ENCODE data around the gene KYAT1. TPM values are rescaled to one million over a fixed set of nuclear protein-coding genes. Genes with fewer than 3 reads are reported as not detected.
A peak's percentile ranks its signal among the peaks of the same experiment; 100 is the strongest.

KYAT1 gene
- total and polyA plus RNA-seq, 2 of the 13 experiments (the other 11 are each of a cell fraction or from before 2014, with no cell fraction given): 9.2 to 46.5 TPM

DNA sequence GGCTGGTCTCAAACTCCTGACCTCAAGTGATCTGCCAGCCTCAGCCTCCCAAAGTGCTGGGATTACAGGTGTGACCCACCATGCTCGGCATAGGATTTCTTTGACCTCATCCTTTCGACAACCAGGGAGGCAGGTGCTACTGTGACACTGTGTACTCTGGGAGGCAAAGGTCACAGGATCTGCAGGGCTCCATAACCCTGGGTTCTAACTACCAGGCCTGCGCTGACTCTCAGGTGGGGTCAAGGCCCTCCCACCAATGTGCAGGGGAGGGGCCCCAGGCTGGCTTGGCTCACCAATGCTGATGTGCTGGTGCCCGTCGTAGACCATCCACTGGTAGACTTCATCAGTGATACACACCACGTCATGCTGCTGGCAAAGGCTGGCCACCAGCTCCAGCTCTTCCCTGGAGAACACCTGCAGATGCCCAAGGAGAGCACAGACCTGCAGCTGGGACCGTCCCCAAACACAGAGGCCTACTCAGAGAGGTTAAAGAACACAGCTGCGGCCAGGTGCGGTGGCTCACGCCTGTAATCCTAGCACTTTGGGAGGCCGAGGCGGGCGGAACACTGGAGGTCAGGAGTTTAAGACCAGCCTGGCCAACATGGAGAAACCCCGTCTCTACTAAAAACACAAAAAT lies 45.1 kb downstream of the KYAT1 start:
- H3K27me3 ChIP-seq (ENCODE audit: control insufficient read depth in 1 of 2, insufficient read depth in 2 of 2, low read length in 2 of 2): no peaks in the 10 kb centered on the region
- peaks cover 54% of the 10 kb centered on the region for H3K4me1 ChIP-seq (ENCODE audit: insufficient read depth, low read length)
- no peak for ATAC-seq
- H3K9ac ChIP-seq (ENCODE audit: insufficient read depth, low read depth, low read length): no peak overlapping the region
- H3K4me3 ChIP-seq (replicated peaks in 1 of 3; ENCODE audit: insufficient read depth in 1 of 3, low read depth in 2 of 3, low read length in 3 of 3): no peak overlapping the region
- peaks cover 13 to 25% of the 10 kb centered on the region in 2 experiments for H3K36me3 ChIP-seq (replicated peaks in 1 of 2; ENCODE audit: control insufficient read depth in 1 of 2, insufficient read depth in 2 of 2, low read length in 2 of 2)
- intact Hi-C loops (cut with micrococcal nuclease; ENCODE audit: unreplicated experiment) (no loop called here), in situ Hi-C loops (cut with HindIII; ENCODE audit: extremely low pct_ligation_motif_present, low pct_unique_long_range_greater_than_20kb) (no loop called here)
- no TSS peak for BruUV-seq (replicated peaks)
- FAIRE-seq: no peak
- 79% methylated on average over 10 of the region's 14 CpGs for whole genome bisulfite sequencing (ENCODE audit: low lambda C conversion rate)
- no peaks in the 10 kb centered on the region for H4K20me1 ChIP-seq (ENCODE audit: insufficient read depth, low read length)
- H3K9me3 ChIP-seq (ENCODE audit: low read length): no peaks in the 10 kb centered on the region
- no peaks in the 10 kb centered on the region for H3K79me2 ChIP-seq (ENCODE audit: insufficient read depth, low read length)
- DNase-seq (ENCODE audit: low spot score): no peak
- CTCF ChIA-PET (ENCODE audit: low intra/inter-chr PET ratio, low total read pairs): no interaction called here
- TF ChIP-seq ZKSCAN1 (IDR thresholded peaks at IDR 0.05; ENCODE audit: low read length): no peak
- TF ChIP-seq, protein P1, sequence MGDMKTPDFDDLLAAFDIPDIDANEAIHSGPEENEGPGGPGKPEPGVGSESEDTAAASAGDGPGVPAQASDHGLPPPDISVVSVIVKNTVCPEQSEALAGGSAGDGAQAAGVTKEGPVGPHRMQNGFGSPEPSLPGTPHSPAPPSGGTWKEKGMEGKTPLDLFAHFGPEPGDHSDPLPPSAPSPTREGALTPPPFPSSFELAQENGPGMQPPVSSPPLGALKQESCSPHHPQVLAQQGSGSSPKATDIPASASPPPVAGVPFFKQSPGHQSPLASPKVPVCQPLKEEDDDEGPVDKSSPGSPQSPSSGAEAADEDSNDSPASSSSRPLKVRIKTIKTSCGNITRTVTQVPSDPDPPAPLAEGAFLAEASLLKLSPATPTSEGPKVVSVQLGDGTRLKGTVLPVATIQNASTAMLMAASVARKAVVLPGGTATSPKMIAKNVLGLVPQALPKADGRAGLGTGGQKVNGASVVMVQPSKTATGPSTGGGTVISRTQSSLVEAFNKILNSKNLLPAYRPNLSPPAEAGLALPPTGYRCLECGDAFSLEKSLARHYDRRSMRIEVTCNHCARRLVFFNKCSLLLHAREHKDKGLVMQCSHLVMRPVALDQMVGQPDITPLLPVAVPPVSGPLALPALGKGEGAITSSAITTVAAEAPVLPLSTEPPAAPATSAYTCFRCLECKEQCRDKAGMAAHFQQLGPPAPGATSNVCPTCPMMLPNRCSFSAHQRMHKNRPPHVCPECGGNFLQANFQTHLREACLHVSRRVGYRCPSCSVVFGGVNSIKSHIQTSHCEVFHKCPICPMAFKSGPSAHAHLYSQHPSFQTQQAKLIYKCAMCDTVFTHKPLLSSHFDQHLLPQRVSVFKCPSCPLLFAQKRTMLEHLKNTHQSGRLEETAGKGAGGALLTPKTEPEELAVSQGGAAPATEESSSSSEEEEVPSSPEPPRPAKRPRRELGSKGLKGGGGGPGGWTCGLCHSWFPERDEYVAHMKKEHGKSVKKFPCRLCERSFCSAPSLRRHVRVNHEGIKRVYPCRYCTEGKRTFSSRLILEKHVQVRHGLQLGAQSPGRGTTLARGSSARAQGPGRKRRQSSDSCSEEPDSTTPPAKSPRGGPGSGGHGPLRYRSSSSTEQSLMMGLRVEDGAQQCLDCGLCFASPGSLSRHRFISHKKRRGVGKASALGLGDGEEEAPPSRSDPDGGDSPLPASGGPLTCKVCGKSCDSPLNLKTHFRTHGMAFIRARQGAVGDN (CRISPR knock-in tag; IDR thresholded peaks at IDR 0.05): peak; percentile 56
- TF ChIP-seq NR2F6 (IDR thresholded peaks at IDR 0.05): peak; percentile 29; the same call in 1 of the 2 replicates
- TF ChIP-seq NR2F6 (CRISPR knock-in tag; IDR thresholded peaks at IDR 0.05): peak; percentile 31; the same call in 1 of the 2 replicates
- no peak for TF ChIP-seq STAG1 (CRISPR knock-in tag; IDR thresholded peaks at IDR 0.05)
- TF ChIP-seq ATF7-NPFF (CRISPR knock-in tag; IDR thresholded peaks at IDR 0.05; ENCODE audit: low read depth): 0 out of 2 replicates have a peak, but pooled peaks have one; percentile 28
- no peak overlapping the region for H3K4me2 ChIP-seq (ENCODE audit: low read depth, low read length)
- POLR2A ChIA-PET: no interaction called here
- H3K27ac ChIP-seq (ENCODE audit: extremely low read length, insufficient read depth, low read length): no peak overlapping the region
- no peak overlapping the region for H2AFZ ChIP-seq (ENCODE audit: low read length)
